Aorta (tissue), 5 donors: ENCODE data around the gene ANKRD2. TPM values are rescaled to one million over a fixed set of nuclear protein-coding genes. Genes with fewer than 3 reads are reported as not detected.

Experiments used
- ATAC-seq: fragments of 200-7000 bp; cut with Tn5 transposase; one replicate; pipeline ENCODE4 v1.9.1; 2022; ENCODE audit warnings: moderate library complexity; ENCODE audit not compliant: low FRiP score
- DNase-seq, 2 donors: peaks; one replicate each; pipeline ENCODE4 v3.0.0-alpha.2; 2020
- H3K27ac ChIP-seq, 2 donors: one replicate each; pipeline ENCODE4 v1.5.1; 2013; ENCODE audit warnings: low read length in 2 of 2, mild to moderate bottlenecking in 2 of 2, moderate library complexity in 2 of 2, control low read depth in 1 of 2, inconsistent platforms in 1 of 2, low read depth in 1 of 2
- H3K27me3 ChIP-seq, 2 donors: one replicate each; pipeline ENCODE4 v1.6.1; 2013; ENCODE audit warnings: control low read depth in 1 of 2, low read length in 1 of 2, mild to moderate bottlenecking in 1 of 2, moderate library complexity in 1 of 2; ENCODE audit not compliant: insufficient read depth in 2 of 2, control insufficient read depth in 1 of 2
- H3K36me3 ChIP-seq, 2 donors: one replicate each; pipeline ENCODE4 v1.6.1; 2013; ENCODE audit warnings: control low read depth in 1 of 2, low read length in 1 of 2, mild to moderate bottlenecking in 1 of 2; ENCODE audit not compliant: insufficient read depth in 2 of 2, control insufficient read depth in 1 of 2
- H3K4me1 ChIP-seq, 2 donors: one replicate each; pipeline ENCODE4 v1.6.1; 2013; ENCODE audit warnings: low read length in 2 of 2, control low read depth in 1 of 2, mild to moderate bottlenecking in 1 of 2, moderate library complexity in 1 of 2; ENCODE audit not compliant: insufficient read depth in 2 of 2, control insufficient read depth in 1 of 2
- H3K4me3 ChIP-seq, 2 donors: one replicate each; pipeline ENCODE4 v1.5.1; 2013; ENCODE audit warnings: low read length in 2 of 2, control low read depth in 1 of 2, mild to moderate bottlenecking in 1 of 2
- H3K9me3 ChIP-seq: one replicate; pipeline ENCODE4 v1.6.1; 2013; ENCODE audit warnings: mild to moderate bottlenecking, low read length; ENCODE audit not compliant: control insufficient read depth
- WGBS, 2 donors: extraction: QIAGEN DNeasy Blood & Tissue Kit; methylation state at CpG; one replicate each; pipeline ENCODE4 v1.1.7; 2013; 5-methylcytosine and 5-hydroxymethylcytosine counted together
- intact Hi-C, 2 donors: fragments of 100-400 bp; cut with DNase I; formaldehyde crosslinking; loops; one replicate each; pipeline versions ENCODE4 v1.14.2 to v1.15.0; 2022
- polyA plus RNA-seq, 2 donors: library from polyadenylated mRNA; stranded (reverse); fragments of 200-250 nt; gene quantifications; one replicate each; pipeline ENCODE4 v1.2.3, GENCODE V29; 2013
- total RNA-seq, 2 donors: library from RNA; stranded (reverse); fragmentation: NEBNext Ultra II Directional; extraction: Animal tissue kit (Norgen Biotek cat#: 25700); gene quantifications; one replicate each; pipeline ENCODE4 v1.2.1, GENCODE V29; 2021
- donor health status: healthy with polysubstance abuse.
- donor health status: Bipolar disorder and iron deficiency.
- donor health status: DM: no; HTN: no; CAD: no.
- donor health status: DM: no; HTN: no; CAD: no.
- donor health status: DM: yes; HTN: yes; CAD: no.

Gene ANKRD2
- total and polyA plus RNA-seq, 4 donors, result 0.39 to 3.1 (median 1.1) TPM

DNA sequence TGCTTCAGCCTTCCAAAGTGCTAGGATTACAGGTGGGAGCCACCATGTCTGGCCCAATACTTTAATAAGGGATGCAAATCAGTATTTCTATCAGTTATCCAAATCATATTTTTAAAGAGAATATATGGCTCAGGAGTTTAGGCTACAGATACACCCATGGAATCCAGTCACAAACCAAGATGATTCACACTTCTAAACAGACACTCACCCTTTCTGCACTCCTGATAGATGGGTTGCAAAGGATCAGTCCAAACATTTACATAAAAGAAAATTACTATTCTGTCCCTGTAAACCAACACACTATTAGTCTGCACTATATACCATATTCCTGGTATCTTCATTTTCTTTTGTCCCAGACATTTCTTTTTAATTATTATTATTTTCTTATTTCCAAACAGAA lies 58.5 kb downstream of the ANKRD2 start:
- H3K36me3 ChIP-seq, result no peaks in the 10 kb centered on the region
- no peak overlapping the region for H3K27ac ChIP-seq
- no peak for ATAC-seq
- intact Hi-C loops, result no loop called here
- no peak overlapping the region for H3K4me3 ChIP-seq
- H3K27me3 ChIP-seq, result no peaks in the 10 kb centered on the region
- no peak for DNase-seq
- H3K9me3 ChIP-seq, result no peaks in the 10 kb centered on the region
- no peaks in the 10 kb centered on the region for H3K4me1 ChIP-seq

DNA sequence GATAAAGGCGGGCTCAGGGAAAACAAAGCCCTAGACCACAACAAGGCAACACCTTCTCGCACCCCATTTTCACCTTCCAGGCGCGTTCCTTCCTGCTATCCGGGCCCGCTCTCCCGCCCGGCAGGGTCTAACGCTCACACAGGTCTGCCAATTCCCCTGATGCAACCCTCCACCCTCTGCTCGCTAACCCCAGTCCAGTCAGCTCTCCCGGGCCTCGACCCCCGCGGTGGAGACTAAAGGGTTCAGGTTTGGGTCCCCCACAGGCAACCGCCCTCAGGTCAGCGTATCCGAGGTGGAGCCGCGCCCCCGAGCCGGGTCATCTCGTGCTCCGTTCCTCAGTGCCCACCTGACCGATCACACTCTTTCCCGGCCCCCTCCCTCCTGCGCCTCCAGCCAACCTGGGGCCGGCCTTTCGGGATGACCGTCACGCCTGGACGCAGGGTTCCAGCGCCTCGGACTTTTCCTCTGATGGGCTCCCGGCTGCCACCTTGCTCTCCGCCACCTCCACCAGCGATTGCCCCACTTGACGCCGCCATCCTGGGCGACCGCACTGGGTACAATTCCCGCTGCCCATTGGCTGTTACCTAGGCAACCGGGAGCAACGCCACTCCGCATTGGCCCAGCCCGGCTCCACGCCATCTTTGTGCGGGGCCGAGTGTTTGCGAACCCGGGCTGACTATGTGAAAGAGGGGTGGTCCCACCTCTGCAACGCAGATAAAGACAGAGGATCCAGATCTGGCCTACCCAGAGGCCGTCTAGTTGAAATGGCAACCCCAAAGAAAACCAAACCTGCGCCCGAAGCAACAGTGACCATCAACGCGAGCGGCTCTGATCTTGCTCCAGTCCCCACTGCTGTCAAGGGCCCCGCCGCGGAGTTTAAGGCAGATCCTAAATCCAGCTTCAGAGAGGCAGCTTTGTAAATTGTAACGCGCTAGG lies 60.6 kb downstream of the ANKRD2 start, which contains the start of gene MORN4:
Gene MORN4 (minus strand): TSS at position 552 of the 936 bp plus-strand sequence. CDS start 13,847 bp downstream, outside the sequence.
- Histone ChIP-seq H3K4me3 (peak within 1 kb of the TSS; percentile 67 to 79), H3K27ac (no peak within 1 kb of the TSS), H3K9me3 (no peaks in the 10 kb centered on the region), H3K27me3 (no peaks in the 10 kb centered on the region), H3K36me3 (no peaks in the 10 kb centered on the region), H3K4me1 (no peaks in the 10 kb centered on the region)
- peak; percentile 96 to 97 for DNase-seq
- WGBS, 2 donors, result 2% methylated on average over 62 of the region's 62 CpGs
- ATAC-seq, result peak; percentile 99
- intact Hi-C loops, result no loop called here

Other genes with a start within 250 kb of the ANKRD2 start
- gene FRAT2, start 238.1 kb upstream of the ANKRD2 start, total RNA-seq, result 1 to 10 TPM; 5.5 to 8.6 TPM
- gene FRAT2, start 238.1 kb upstream of the ANKRD2 start, polyA plus RNA-seq, result 1 to 10 TPM; 3.0 to 7.0 TPM
- 10 to 100 TPM; 25.1 to 31.9 TPM for gene RRP12, start 171.4 kb upstream of the ANKRD2 start, total RNA-seq
- 10 to 100 TPM in 1 of 2 donors, 1 to 10 TPM in 1; 6.4 to 10.7 TPM for gene RRP12, start 171.4 kb upstream of the ANKRD2 start, polyA plus RNA-seq
- gene PGAM1, start 146.6 kb upstream of the ANKRD2 start, total RNA-seq, result 100 to 1,000 TPM; 145 to 148 TPM
- 100 to 1,000 TPM; 134 to 189 TPM for gene PGAM1, start 146.6 kb upstream of the ANKRD2 start, polyA plus RNA-seq
- 10 to 100 TPM; 25.6 to 27.2 TPM for gene EXOSC1, start 126.8 kb upstream of the ANKRD2 start, total RNA-seq
- gene EXOSC1, start 126.8 kb upstream of the ANKRD2 start, polyA plus RNA-seq, result 10 to 100 TPM; 39.4 to 41.9 TPM
- gene ZDHHC16, start 126.6 kb upstream of the ANKRD2 start, total RNA-seq, result 10 to 100 TPM; 29.6 to 35.6 TPM
- gene ZDHHC16, start 126.6 kb upstream of the ANKRD2 start, polyA plus RNA-seq, result 10 to 100 TPM; 17.8 to 27.8 TPM
- gene MMS19, start 74.4 kb upstream of the ANKRD2 start, total RNA-seq, result 10 to 100 TPM; 34.3 to 63.8 TPM
- 10 to 100 TPM; 16.2 to 73.4 TPM for gene MMS19, start 74.4 kb upstream of the ANKRD2 start, polyA plus RNA-seq
- 10 to 100 TPM; 15.1 to 15.8 TPM for gene UBTD1, start 73.9 kb upstream of the ANKRD2 start, total RNA-seq
- gene UBTD1, start 73.9 kb upstream of the ANKRD2 start, polyA plus RNA-seq, result 10 to 100 TPM; 10.1 to 18.9 TPM
- 1 to 10 TPM; 1.9 to 4.6 TPM for gene HOGA1, start 11.6 kb downstream of the ANKRD2 start, total RNA-seq
- 1 to 10 TPM; 3.9 to 4.0 TPM for gene HOGA1, start 11.6 kb downstream of the ANKRD2 start, polyA plus RNA-seq
- gene C10orf62, start 16.9 kb downstream of the ANKRD2 start, total RNA-seq, result under 1 TPM; 0.29 to 0.42 TPM
- under 1 TPM in 1 of 2 donors, not detected in 1; 0.54 TPM for gene C10orf62, start 16.9 kb downstream of the ANKRD2 start, polyA plus RNA-seq
- gene MORN4, start 60.7 kb downstream of the ANKRD2 start, total RNA-seq, result 1 to 10 TPM; 1.4 to 6.6 TPM
- 1 to 10 TPM; 4.5 to 8.8 TPM for gene MORN4, start 60.7 kb downstream of the ANKRD2 start, polyA plus RNA-seq
- 10 to 100 TPM; 14.2 to 16.7 TPM for gene PI4K2A, start 67.9 kb downstream of the ANKRD2 start, total RNA-seq
- gene PI4K2A, start 67.9 kb downstream of the ANKRD2 start, polyA plus RNA-seq, result 10 to 100 TPM in 1 of 2 donors, 1 to 10 TPM in 1; 6.5 to 10.0 TPM
- 10 to 100 TPM; 17.1 to 18.3 TPM for gene AVPI1, start 114.5 kb downstream of the ANKRD2 start, total RNA-seq
- gene AVPI1, start 114.5 kb downstream of the ANKRD2 start, polyA plus RNA-seq, result 10 to 100 TPM; 12.4 to 15.1 TPM
- gene MARVELD1, start 141.0 kb downstream of the ANKRD2 start, total RNA-seq, result 10 to 100 TPM; 87.4 to 92.4 TPM
- 10 to 100 TPM; 48.1 to 85.8 TPM for gene MARVELD1, start 141.0 kb downstream of the ANKRD2 start, polyA plus RNA-seq
- 10 to 100 TPM; 23.0 to 33.2 TPM for gene ZFYVE27, start 164.3 kb downstream of the ANKRD2 start, total RNA-seq
- gene ZFYVE27, start 164.3 kb downstream of the ANKRD2 start, polyA plus RNA-seq, result 10 to 100 TPM in 1 of 2 donors, 1 to 10 TPM in 1; 6.1 to 24.6 TPM
- 1 to 10 TPM; 1.4 to 3.7 TPM for gene SFRP5, start 199.2 kb downstream of the ANKRD2 start, total RNA-seq
- 1 to 10 TPM in 1 of 2 donors, under 1 TPM in 1; 0.36 to 8.8 TPM for gene SFRP5, start 199.2 kb downstream of the ANKRD2 start, polyA plus RNA-seq